ENCODE results near the gene CSF2RB.

- TF ChIP-seq CTCF (IDR thresholded peaks at IDR 0.05; ENCODE audit: low read depth, low read length), result no peak
- no peak for TF ChIP-seq POLR2A (IDR thresholded peaks at IDR 0.05; ENCODE audit: extremely low read depth, insufficient read length)
These were observed 49.9 kb downstream of the CSF2RB start for GRCh38 chr22:36963302-36963701.
